ENCODE measurements around the gene HTR4.

HTR4 gene

DNA sequence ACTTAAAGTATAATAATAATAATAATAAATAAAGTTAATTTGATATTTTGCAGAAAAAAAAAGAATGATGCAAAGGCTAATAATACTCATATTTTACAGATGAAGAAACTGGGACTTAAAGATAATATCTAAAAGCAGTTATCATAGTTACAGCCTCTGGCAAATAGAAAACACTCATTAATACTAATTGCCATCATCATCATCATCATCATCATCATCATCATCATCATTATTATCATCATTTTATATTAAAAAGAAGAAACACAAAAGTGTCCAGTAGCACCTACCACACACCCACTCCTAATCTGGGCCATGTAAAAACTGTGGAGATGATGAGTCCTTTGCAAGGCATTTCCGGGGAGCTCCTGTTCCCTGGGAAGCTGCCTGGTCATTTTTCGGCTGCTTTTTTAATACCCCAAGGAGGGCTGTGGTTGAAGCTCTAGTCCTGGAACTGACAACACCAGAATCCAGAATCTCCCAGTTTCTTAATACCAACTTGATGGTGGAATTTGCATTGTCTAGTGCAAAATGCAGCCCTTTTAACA, 70.8 kb downstream of the HTR4 start:
- Histone ChIP-seq H3K9me3 (ENCODE audit: control insufficient read depth in 1 of 2, low read length in 2 of 2) (no peaks in the 10 kb centered on the region), H3K27me3 (ENCODE audit: control insufficient read depth in 1 of 2, insufficient read depth in 2 of 2, low read length in 2 of 2) (no peaks in the 10 kb centered on the region), H3K36me3 (ENCODE audit: control insufficient read depth in 1 of 2, insufficient read depth in 2 of 2, low read length in 2 of 2) (no peaks in the 10 kb centered on the region), H3K4me1 (ENCODE audit: control insufficient read depth in 1 of 2, insufficient read depth in 2 of 2, low read length in 2 of 2) (no peaks in the 10 kb centered on the region), H3K9ac (ENCODE audit: low read depth in 1 of 2, low read length in 2 of 2) (no peak overlapping the region), H3K27ac (ENCODE audit: low read depth, low read length) (no peak overlapping the region), H3K4me3 (ENCODE audit: low read depth in 1 of 2, low read length in 2 of 2) (no peak overlapping the region)

DNA sequence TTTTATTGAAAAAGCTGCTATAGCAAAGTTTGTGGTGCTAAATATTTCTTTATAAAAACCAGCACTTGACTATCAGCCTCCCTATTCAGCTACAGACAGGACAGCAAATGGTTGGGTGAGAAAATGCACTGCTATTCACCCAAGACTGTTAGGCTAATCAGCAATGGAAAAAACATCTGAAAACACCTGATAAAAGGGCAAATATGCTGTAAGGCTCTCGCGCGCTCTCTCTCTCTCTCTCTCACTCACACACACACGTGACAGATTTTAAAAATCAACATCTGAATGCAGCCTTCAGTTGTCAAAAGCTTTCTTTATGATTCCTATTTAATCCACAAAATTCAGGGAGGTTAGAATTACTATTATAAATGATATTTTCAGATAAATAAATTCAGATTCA, 80.2 kb downstream of the HTR4 start:
- no peak overlapping the region for H3K27ac ChIP-seq (ENCODE audit: low read depth, low read length)
- no peaks in the 10 kb centered on the region for H3K27me3 ChIP-seq (ENCODE audit: control insufficient read depth in 1 of 2, insufficient read depth in 2 of 2, low read length in 2 of 2)
- H3K4me1 ChIP-seq (ENCODE audit: control insufficient read depth in 1 of 2, insufficient read depth in 2 of 2, low read length in 2 of 2) = peaks cover 5 to 7% of the 10 kb centered on the region in 2 donors
- H3K36me3 ChIP-seq (ENCODE audit: control insufficient read depth in 1 of 2, insufficient read depth in 2 of 2, low read length in 2 of 2) = no peaks in the 10 kb centered on the region
- H3K4me3 ChIP-seq (ENCODE audit: low read depth in 1 of 2, low read length in 2 of 2) = no peak overlapping the region
- no peaks in the 10 kb centered on the region for H3K9me3 ChIP-seq (ENCODE audit: control insufficient read depth in 1 of 2, low read length in 2 of 2)
- no peak overlapping the region for H3K9ac ChIP-seq (ENCODE audit: low read depth in 1 of 2, low read length in 2 of 2)

- Histone ChIP-seq H3K27ac (ENCODE audit: low read depth, low read length) (no peak overlapping the region), H3K36me3 (ENCODE audit: control insufficient read depth in 1 of 2, insufficient read depth in 2 of 2, low read length in 2 of 2) (no peaks in the 10 kb centered on the region), H3K27me3 (ENCODE audit: control insufficient read depth in 1 of 2, insufficient read depth in 2 of 2, low read length in 2 of 2) (no peaks in the 10 kb centered on the region), H3K4me3 (ENCODE audit: low read depth in 1 of 2, low read length in 2 of 2) (no peak overlapping the region), H3K4me1 (ENCODE audit: control insufficient read depth in 1 of 2, insufficient read depth in 2 of 2, low read length in 2 of 2) (peaks cover 5 to 7% of the 10 kb centered on the region in 2 donors), H3K9ac (ENCODE audit: low read depth in 1 of 2, low read length in 2 of 2) (no peak overlapping the region), H3K9me3 (ENCODE audit: control insufficient read depth in 1 of 2, low read length in 2 of 2) (no peaks in the 10 kb centered on the region)
Observed at GRCh38 chr5:148573374-148573773, 81.0 kb downstream of the HTR4 start.

DNA sequence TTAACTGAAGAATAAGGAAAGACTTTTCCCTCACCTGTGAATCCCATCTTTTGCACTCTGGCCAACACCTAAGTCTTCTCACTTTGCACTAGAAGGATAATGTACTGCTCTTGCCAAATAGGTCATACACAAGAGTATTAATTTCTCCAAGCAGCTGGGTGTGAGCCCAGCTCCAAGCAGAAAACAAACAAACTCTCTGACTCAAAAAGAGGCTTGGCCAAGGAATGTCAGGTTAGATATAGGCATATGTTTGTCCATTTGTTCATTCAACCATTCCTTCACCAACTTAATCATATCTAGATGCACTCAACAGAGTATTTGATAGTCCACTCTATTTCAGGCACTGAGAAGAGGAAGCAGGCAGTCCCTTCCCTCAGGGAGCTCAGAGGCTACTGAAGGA, 84.4 kb downstream of the HTR4 start:
- Histone ChIP-seq H3K4me1 (ENCODE audit: control insufficient read depth in 1 of 2, insufficient read depth in 2 of 2, low read length in 2 of 2) (peaks cover 5 to 7% of the 10 kb centered on the region in 2 donors), H3K27me3 (ENCODE audit: control insufficient read depth in 1 of 2, insufficient read depth in 2 of 2, low read length in 2 of 2) (no peaks in the 10 kb centered on the region), H3K36me3 (ENCODE audit: control insufficient read depth in 1 of 2, insufficient read depth in 2 of 2, low read length in 2 of 2) (no peaks in the 10 kb centered on the region), H3K9me3 (ENCODE audit: control insufficient read depth in 1 of 2, low read length in 2 of 2) (no peaks in the 10 kb centered on the region), H3K27ac (ENCODE audit: low read depth, low read length) (no peak overlapping the region), H3K4me3 (ENCODE audit: low read depth in 1 of 2, low read length in 2 of 2) (no peak overlapping the region), H3K9ac (ENCODE audit: low read depth in 1 of 2, low read length in 2 of 2) (no peak overlapping the region)

- H3K4me1 ChIP-seq (ENCODE audit: control insufficient read depth in 1 of 2, insufficient read depth in 2 of 2, low read length in 2 of 2) = peaks cover 10 to 16% of the 10 kb centered on the region in 2 donors
- no peaks in the 10 kb centered on the region for H3K36me3 ChIP-seq (ENCODE audit: control insufficient read depth in 1 of 2, insufficient read depth in 2 of 2, low read length in 2 of 2)
- no peak overlapping the region for H3K4me3 ChIP-seq (ENCODE audit: low read depth in 1 of 2, low read length in 2 of 2)
- H3K27ac ChIP-seq (ENCODE audit: low read depth, low read length) = no peak overlapping the region
- H3K9ac ChIP-seq (ENCODE audit: low read depth in 1 of 2, low read length in 2 of 2) = no peak overlapping the region
- H3K27me3 ChIP-seq (ENCODE audit: control insufficient read depth in 1 of 2, insufficient read depth in 2 of 2, low read length in 2 of 2) = no peaks in the 10 kb centered on the region
- H3K9me3 ChIP-seq (ENCODE audit: control insufficient read depth in 1 of 2, low read length in 2 of 2) = no peaks in the 10 kb centered on the region
Observed at GRCh38 chr5:148565148-148565547, 89.2 kb downstream of the HTR4 start.

DNA sequence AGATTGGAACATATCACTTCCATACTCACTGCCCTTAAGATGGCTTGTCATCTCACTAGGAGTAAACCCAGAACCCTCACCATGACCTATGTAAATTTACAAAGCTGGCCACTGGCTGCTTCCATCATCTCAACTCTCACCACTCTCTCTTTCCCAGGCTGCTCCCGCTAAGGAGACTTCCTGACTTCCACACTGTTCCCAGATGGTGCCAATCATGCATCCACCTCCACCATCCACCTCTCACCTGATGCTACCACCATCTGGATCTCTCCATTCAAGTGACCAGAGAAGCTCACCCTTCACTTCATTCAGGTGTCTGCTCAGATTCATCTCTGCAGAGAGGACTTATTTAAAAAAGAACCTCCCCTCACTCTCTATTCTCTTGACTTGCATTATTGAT, 91.3 kb downstream of the HTR4 start:
- Histone ChIP-seq H3K27me3 (ENCODE audit: control insufficient read depth in 1 of 2, insufficient read depth in 2 of 2, low read length in 2 of 2) (no peaks in the 10 kb centered on the region), H3K36me3 (ENCODE audit: control insufficient read depth in 1 of 2, insufficient read depth in 2 of 2, low read length in 2 of 2) (no peaks in the 10 kb centered on the region), H3K4me1 (ENCODE audit: control insufficient read depth in 1 of 2, insufficient read depth in 2 of 2, low read length in 2 of 2) (peaks cover 16 to 17% of the 10 kb centered on the region in 2 donors), H3K9ac (ENCODE audit: low read depth in 1 of 2, low read length in 2 of 2) (no peak overlapping the region), H3K9me3 (ENCODE audit: control insufficient read depth in 1 of 2, low read length in 2 of 2) (no peaks in the 10 kb centered on the region), H3K4me3 (ENCODE audit: low read depth in 1 of 2, low read length in 2 of 2) (no peak overlapping the region), H3K27ac (ENCODE audit: low read depth, low read length) (no peak overlapping the region)

DNA sequence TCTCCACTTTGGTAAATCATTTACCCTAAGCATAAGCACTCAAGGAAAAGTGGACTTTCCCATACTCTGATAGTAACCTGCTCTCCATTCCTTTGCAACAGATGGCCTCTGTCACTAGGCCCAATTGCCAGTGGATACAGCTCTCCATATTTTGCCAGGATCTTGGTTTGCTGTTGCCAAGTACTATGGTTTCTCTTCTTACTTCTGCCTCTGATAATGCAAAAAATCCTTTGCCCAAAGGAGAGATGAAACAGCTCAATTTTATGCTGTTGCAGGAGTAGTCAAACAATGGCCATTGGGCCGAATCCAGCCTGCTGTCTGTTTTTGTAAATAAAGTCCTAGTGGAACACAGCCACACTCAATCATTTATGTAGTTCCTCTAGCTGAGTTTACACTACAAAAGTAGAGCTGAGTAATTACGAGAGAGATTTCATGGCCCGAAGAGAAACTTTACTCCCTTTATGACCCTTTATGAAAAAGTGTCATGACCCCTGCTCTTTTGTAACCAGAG, 92.5 kb downstream of the HTR4 start:
- Histone ChIP-seq H3K27me3 (ENCODE audit: control insufficient read depth in 1 of 2, insufficient read depth in 2 of 2, low read length in 2 of 2) (no peaks in the 10 kb centered on the region), H3K27ac (ENCODE audit: low read depth, low read length) (no peak overlapping the region), H3K9me3 (ENCODE audit: control insufficient read depth in 1 of 2, low read length in 2 of 2) (no peaks in the 10 kb centered on the region), H3K36me3 (ENCODE audit: control insufficient read depth in 1 of 2, insufficient read depth in 2 of 2, low read length in 2 of 2) (no peaks in the 10 kb centered on the region), H3K4me3 (ENCODE audit: low read depth in 1 of 2, low read length in 2 of 2) (no peak overlapping the region), H3K9ac (ENCODE audit: low read depth in 1 of 2, low read length in 2 of 2) (no peak overlapping the region), H3K4me1 (ENCODE audit: control insufficient read depth in 1 of 2, insufficient read depth in 2 of 2, low read length in 2 of 2) (peaks cover 16 to 17% of the 10 kb centered on the region in 2 donors)

GRCh38 chr5:148559461-148559860, 94.9 kb downstream of the HTR4 start:
- peaks cover 16 to 17% of the 10 kb centered on the region in 2 donors for H3K4me1 ChIP-seq (ENCODE audit: control insufficient read depth in 1 of 2, insufficient read depth in 2 of 2, low read length in 2 of 2)
- H3K27ac ChIP-seq (ENCODE audit: low read depth, low read length) = no peak overlapping the region
- no peak overlapping the region for H3K9ac ChIP-seq (ENCODE audit: low read depth in 1 of 2, low read length in 2 of 2)
- H3K36me3 ChIP-seq (ENCODE audit: control insufficient read depth in 1 of 2, insufficient read depth in 2 of 2, low read length in 2 of 2) = no peaks in the 10 kb centered on the region
- no peaks in the 10 kb centered on the region for H3K27me3 ChIP-seq (ENCODE audit: control insufficient read depth in 1 of 2, insufficient read depth in 2 of 2, low read length in 2 of 2)
- no peaks in the 10 kb centered on the region for H3K9me3 ChIP-seq (ENCODE audit: control insufficient read depth in 1 of 2, low read length in 2 of 2)
- H3K4me3 ChIP-seq (ENCODE audit: low read depth in 1 of 2, low read length in 2 of 2) = no peak overlapping the region

DNA sequence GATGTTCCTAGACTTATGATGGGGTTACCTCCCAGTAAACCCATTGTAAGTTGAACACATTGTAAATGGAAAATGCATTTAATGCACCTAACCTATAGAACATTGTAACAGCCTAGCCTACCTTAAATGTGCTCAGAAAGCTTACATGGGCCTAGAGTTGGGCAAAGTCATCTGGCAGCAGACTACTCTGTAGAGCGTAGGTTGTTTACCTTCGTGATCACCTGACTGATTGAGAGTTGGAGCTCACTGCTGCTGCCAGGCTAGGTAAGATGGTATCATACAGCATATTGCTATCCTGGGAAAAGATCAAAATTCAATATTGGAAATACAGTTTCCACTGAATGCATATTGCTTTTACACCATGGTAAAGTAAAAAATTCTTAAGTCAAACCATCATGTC, 95.4 kb downstream of the HTR4 start:
- H3K4me3 ChIP-seq (ENCODE audit: low read depth in 1 of 2, low read length in 2 of 2) = no peak overlapping the region
- no peak overlapping the region for H3K9ac ChIP-seq (ENCODE audit: low read depth in 1 of 2, low read length in 2 of 2)
- no peaks in the 10 kb centered on the region for H3K27me3 ChIP-seq (ENCODE audit: control insufficient read depth in 1 of 2, insufficient read depth in 2 of 2, low read length in 2 of 2)
- no peaks in the 10 kb centered on the region for H3K9me3 ChIP-seq (ENCODE audit: control insufficient read depth in 1 of 2, low read length in 2 of 2)
- no peaks in the 10 kb centered on the region for H3K36me3 ChIP-seq (ENCODE audit: control insufficient read depth in 1 of 2, insufficient read depth in 2 of 2, low read length in 2 of 2)
- H3K27ac ChIP-seq (ENCODE audit: low read depth, low read length) = no peak overlapping the region
- H3K4me1 ChIP-seq (ENCODE audit: control insufficient read depth in 1 of 2, insufficient read depth in 2 of 2, low read length in 2 of 2) = peaks cover 16 to 17% of the 10 kb centered on the region in 2 donors

- Histone ChIP-seq H3K4me3 (ENCODE audit: low read depth in 1 of 2, low read length in 2 of 2) (no peak overlapping the region), H3K27ac (ENCODE audit: low read depth, low read length) (no peak overlapping the region), H3K9me3 (ENCODE audit: control insufficient read depth in 1 of 2, low read length in 2 of 2) (no peaks in the 10 kb centered on the region)
Observed at GRCh38 chr5:148556835-148557234, 97.5 kb downstream of the HTR4 start.

GRCh38 chr5:148554621-148555020, 99.7 kb downstream of the HTR4 start:
- Histone ChIP-seq H3K4me1 (ENCODE audit: control insufficient read depth in 1 of 2, insufficient read depth in 2 of 2, low read length in 2 of 2) (peaks cover 2 to 8% of the 10 kb centered on the region in 2 donors), H3K36me3 (ENCODE audit: control insufficient read depth in 1 of 2, insufficient read depth in 2 of 2, low read length in 2 of 2) (no peaks in the 10 kb centered on the region), H3K9me3 (ENCODE audit: control insufficient read depth in 1 of 2, low read length in 2 of 2) (no peaks in the 10 kb centered on the region), H3K4me3 (ENCODE audit: low read depth in 1 of 2, low read length in 2 of 2) (no peak overlapping the region), H3K9ac (ENCODE audit: low read depth in 1 of 2, low read length in 2 of 2) (no peak overlapping the region), H3K27ac (ENCODE audit: low read depth, low read length) (no peak overlapping the region), H3K27me3 (ENCODE audit: control insufficient read depth in 1 of 2, insufficient read depth in 2 of 2, low read length in 2 of 2) (no peaks in the 10 kb centered on the region)

More at GRCh38 chr5:148556835-148557234, 97.5 kb downstream of the HTR4 start:
- Histone ChIP-seq H3K4me1 (ENCODE audit: control insufficient read depth in 1 of 2, insufficient read depth in 2 of 2, low read length in 2 of 2) (peaks cover 10 to 12% of the 10 kb centered on the region in 2 donors), H3K36me3 (ENCODE audit: control insufficient read depth in 1 of 2, insufficient read depth in 2 of 2, low read length in 2 of 2) (no peaks in the 10 kb centered on the region), H3K9ac (ENCODE audit: low read depth in 1 of 2, low read length in 2 of 2) (no peak overlapping the region), H3K27me3 (ENCODE audit: control insufficient read depth in 1 of 2, insufficient read depth in 2 of 2, low read length in 2 of 2) (no peaks in the 10 kb centered on the region)
